GM12874 (cell line): Measurements from ENCODE around the gene SPCS3.

Experiments
- CTCF ChIP-seq: IDR thresholded peaks from 2 replicates; pipeline ENCODE4 v1.5.1; 2011; ENCODE audit warnings: low read depth, mild to moderate bottlenecking, control low read depth, low read length, moderate library complexity; ENCODE audit not compliant: insufficient read depth

SPCS3 gene

GRCh38 chr4:176292920-176293319 lies 26.8 kb upstream of the SPCS3 start:
- TF ChIP-seq CTCF = no peak

GRCh38 chr4:176293660-176294059 lies 26.1 kb upstream of the SPCS3 start:
- TF ChIP-seq CTCF = no peak

- no peak for TF ChIP-seq CTCF
These were observed 21.1 kb upstream of the SPCS3 start for GRCh38 chr4:176298664-176299063.

GRCh38 chr4:176300036-176300435 lies 19.7 kb upstream of the SPCS3 start:
- TF ChIP-seq CTCF = no peak

- TF ChIP-seq CTCF = no peak
These were observed 19.2 kb upstream of the SPCS3 start for GRCh38 chr4:176300565-176300964.

- TF ChIP-seq CTCF = no peak
These were observed 17.2 kb upstream of the SPCS3 start for GRCh38 chr4:176302283-176303275.

GRCh38 chr4:176303938-176304337 lies 15.8 kb upstream of the SPCS3 start:
- TF ChIP-seq CTCF = no peak
